GM18511 (cell line): Measurements from ENCODE around the gene TEAD1.

Experiments used
- ATAC-seq: cut with Tn5 transposase; IDR thresholded peaks from one replicate; pipeline ENCODE4 v1.9.1; 2021; ENCODE audit warnings: mild to moderate bottlenecking, moderate library complexity; ENCODE audit not compliant: unreplicated experiment

The TEAD1 gene

DNA sequence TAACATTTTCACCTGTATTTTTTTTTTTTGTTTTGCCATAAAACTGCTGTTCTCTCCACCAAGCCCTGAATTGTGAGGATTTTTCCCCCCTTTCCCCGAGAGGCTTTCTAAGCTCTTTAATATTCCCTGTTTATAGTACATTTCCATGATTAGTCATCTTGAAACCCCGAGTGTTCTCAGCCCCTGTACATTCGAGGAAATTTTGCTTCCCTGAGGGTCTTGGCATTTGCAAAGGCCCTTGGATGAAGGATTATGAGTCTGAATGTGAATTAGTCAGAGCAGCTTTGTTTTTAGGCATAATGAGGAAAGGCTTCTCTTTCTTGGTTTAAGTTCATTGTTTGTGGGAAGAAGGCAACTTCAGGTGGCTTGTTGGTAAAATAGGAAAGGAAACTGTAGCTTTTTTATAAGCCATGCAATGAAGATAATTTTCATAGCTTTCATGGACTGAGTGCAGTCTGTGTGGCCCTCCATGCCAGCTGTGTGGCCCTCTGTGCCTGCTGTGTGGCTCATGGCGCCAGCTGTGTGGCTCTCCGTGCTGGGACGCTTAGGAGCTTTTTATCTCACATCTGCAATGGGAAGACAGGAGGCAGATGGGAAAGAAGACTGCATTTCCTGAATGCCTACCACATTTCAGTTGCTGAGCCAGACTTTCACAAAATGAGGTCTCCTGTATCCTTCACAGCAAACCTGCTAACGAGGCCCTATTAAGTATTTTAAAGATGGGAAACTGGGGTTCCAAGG lies 129.0 kb downstream of the TEAD1 start:
- ATAC-seq: no peak

GRCh38 chr11:12806113-12806512 lies 131.9 kb downstream of the TEAD1 start:
- ATAC-seq: no peak

GRCh38 chr11:12807621-12808020 lies 133.4 kb downstream of the TEAD1 start:
- no peak for ATAC-seq

GRCh38 chr11:12808519-12808918 lies 134.3 kb downstream of the TEAD1 start:
- no peak for ATAC-seq

- no peak for ATAC-seq
These were observed 135.1 kb downstream of the TEAD1 start for GRCh38 chr11:12809364-12809763.

DNA sequence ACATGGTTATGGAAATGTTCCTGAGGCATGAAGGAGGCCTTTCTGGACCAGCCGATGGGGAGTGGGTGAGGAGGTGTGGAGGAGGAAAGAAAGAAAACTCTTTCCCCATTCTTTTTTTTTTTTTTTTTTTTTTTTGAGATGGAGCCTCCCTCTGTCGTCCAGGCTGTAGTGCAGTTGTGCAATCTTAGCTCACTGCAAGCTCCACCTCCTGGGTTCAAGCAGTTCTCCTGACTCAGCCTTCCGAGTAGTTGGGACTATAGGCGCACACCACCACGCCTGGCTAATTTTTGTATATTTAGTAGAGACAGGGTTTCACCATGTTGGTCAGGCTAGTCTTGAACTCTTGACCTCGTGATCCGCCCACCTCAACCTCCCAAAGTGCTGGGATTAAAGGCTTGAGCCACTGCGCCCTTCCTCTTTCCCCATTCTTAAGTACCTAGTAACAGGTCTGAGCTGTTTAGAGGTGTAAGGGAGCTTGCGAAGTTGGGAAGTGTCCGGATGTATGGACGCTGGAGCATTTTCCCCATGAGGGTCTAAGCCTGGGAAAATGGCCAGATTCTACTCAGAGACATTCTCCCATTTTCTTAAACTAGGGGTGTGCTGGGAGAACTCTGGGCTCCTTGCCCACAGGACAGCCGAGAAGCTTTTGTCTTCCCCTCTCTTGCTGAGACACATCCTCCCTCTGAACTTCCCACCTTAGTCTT lies 135.8 kb downstream of the TEAD1 start:
- no peak for ATAC-seq

DNA sequence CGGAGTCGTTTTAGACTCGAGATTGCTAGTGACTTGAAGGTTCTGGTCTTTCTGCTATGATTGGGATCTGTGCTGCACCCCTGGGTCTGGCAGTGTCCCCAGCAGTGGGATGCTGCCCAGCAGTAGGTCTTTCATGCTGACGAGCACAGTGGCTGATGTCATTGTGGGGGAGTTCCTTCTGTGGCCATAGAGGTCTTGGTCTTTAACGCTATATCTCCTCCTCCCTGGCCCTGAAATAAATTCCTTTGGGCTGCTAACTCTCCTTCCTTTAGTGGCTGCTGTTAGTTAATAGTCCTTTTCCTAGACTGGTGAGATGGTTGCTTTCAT lies 136.3 kb downstream of the TEAD1 start:
- no peak for ATAC-seq

DNA sequence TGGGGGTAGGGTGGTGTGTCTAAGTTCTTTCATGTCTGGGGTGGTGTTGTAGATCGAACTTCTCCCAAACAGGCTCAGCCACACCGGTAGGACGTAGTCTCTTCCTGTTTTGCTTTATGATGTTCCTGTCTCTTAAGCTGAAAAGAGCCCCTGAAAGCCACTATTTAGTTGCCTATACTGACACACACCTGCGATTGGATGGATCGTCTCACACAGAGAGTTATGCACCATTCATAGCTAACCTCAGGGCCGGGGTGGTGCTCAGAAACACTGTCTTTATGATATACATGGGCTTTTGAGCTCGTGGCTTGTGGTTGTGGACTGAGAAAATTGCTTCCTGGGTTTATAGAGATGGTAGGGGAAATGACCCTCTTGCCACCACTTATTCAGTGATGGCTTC lies 137.6 kb downstream of the TEAD1 start:
- no peak for ATAC-seq

DNA sequence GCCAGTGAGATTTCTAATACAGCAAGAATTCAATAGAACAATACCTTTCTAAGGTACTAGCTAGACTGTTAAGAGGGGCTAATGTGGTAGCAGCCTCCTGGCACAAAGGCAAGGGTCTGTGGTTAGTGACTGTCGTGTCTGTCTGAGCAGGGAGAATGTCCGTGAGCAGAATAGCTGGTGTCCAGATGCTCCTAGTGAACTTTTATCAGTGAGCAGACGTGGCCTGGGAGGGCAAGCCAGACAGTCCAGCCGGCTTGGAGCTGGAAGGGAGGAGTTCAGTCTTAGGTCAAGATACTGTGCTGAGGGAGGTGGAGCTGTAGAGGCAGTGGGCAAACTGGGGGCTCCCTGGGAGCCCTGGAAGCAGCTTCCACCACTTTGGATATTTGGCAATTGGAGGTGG lies 138.6 kb downstream of the TEAD1 start:
- no peak for ATAC-seq

DNA sequence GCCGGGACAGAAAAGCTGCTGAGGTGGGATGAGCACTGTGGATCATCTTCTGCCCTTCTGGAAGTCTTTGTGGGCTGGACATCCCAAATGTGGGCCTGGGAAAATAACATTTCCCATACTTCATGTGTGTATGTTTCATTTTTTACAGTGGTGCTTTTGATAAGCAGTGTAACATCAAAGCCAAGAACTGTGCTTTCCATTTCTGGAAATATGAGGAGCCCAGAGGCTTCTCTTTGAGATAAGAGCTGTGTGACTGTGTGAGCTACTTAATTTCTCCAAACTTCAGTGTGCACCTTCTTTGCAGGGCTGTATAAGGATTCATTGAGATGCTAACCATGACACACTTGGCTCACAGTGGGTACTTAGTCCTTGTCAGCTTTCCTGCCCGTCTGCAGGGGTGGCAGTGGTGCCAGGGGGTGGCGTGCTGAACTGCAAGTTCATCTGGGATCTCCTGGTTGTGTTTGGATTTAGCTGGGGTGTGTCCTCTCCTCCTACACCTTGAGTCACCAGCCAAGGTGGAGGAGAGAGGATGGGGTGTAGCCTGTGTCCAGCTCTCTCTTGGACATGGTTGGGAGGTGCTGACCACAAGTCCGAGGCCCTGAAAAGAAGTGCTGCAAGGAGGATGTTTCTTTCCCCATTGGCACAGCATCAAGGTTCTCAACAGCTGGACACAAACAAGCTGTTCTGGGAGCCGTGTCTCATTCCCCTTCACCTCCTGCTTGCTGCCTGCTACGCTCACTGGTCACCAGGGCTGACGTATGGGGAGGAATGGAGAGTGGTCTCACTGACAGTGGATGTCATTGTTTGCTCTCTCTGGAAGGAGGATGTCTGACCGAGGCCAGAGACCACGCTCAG lies 139.4 kb downstream of the TEAD1 start:
- ATAC-seq: no peak

DNA sequence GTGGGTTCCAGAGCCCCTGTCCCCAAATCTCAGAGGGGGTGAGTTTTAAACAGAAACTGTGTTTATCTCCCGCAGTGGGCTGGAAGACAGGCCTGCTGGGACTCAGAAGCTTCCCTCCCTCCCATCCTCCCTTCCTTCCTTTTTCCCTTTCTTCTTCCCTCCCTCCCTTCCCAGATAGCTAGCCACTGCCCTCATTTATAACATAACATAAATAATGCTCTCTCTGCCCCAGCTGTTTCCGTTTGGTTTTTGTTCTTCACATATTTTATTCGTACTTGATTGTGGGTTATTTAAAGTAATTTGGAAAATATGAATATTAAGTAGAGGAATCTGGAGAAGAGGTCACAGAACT lies 140.9 kb downstream of the TEAD1 start:
- no peak for ATAC-seq

- ATAC-seq: no peak
These were observed 141.8 kb downstream of the TEAD1 start for GRCh38 chr11:12815931-12816494.

DNA sequence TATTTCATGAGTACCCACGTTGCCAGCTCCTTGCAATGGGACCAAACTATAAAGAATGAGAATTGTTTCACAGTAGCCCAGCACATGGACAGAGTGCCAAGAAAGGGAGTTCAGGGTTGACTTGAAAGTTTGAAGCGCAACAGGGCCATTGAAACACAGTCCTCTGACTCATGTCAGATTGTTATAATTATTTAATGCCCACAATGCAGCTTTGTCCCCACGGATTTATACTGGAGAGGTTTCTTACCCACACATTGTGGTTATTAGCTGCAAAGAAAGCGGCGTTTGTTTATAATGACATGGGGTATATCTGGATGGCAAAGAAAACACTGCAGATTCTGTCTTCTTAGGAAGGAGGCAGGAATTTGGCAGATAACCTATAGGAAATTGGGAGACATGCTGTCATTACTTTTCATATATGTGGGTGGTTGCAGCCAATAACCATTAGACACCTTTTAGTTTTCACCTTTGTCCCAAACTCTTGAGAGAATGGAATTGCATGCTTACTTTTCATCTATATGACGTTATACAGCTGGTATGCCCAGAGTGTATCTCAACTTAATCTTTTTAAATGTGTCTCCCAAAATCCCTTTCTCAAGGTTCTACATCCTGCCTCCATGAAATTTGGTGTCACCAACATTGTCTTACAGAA lies 143.6 kb downstream of the TEAD1 start:
- no peak for ATAC-seq

DNA sequence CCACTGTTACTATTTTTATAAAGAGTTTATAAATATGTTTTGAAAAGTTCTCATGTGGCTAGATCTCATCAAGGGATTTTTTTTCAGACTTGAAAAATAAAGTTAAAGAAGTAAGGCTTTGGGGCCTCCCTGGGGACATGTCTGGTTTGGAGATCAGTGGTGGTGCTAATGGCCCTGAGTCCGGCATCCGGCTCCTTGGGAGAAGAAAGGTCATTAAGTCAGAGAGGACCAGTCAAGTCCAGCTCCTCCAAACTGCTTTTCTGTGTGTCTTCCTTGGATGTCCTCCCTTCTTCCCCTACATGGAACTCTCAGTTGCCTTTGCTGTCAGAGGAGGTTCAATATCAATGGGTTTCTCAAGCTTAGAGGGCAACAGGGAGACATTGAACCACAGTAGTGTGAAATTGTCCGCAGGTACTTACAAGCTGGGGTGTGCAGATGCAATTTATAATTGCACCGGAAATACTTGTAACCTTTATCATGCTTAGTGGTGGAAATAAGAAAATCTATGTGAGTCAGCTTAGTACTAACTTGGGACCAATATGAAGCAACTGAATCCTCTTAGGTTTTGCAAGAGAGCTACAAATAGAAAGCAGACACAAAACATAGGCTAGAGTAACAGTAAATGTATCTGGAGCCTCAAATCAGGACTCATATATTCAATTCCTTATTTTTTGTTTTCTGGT lies 144.3 kb downstream of the TEAD1 start:
- no peak for ATAC-seq

DNA sequence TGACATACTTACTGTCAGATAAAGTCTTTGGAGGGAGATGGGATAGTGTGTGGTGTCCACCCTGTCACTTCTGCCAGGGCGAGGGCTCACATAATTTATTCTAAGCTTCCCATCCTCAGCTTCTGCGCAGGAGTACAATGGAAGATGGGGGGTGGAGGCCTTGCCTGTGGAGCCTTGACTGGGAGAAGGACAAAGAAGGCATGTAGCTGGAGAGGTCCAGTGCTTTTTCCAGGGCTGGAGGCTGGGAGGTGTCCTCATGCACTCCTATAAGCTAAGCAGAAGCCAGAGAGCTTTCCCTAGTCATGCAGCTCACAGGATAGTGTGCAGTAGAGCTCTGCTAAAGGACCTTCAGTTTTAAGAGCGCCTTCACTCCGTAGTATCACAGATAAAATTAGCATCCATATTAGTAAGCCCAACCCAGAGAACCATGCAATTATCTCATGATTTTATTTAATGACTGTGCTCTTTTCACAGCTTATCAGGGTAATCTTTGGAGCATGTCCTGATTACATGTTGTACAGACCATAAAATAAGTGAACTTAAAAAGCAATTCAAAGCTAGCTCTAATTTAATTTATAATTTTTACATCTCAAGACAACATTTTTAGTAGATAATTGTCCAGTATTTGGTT lies 148.3 kb downstream of the TEAD1 start:
- ATAC-seq: no peak

GRCh38 chr11:12824281-12825041 lies 150.2 kb downstream of the TEAD1 start:
- no peak for ATAC-seq

- no peak for ATAC-seq
These were observed 152.2 kb downstream of the TEAD1 start for GRCh38 chr11:12826441-12826840.

GRCh38 chr11:12827369-12827768 lies 153.1 kb downstream of the TEAD1 start:
- ATAC-seq: no peak
